Mucosa of descending colon (tissue), 3 donors: ENCODE results near the gene RDH14. TPM values are rescaled to one million over a fixed set of nuclear protein-coding genes. Genes with fewer than 3 reads are reported as not detected.
A peak's percentile ranks its signal among the peaks of the same experiment; 100 is the strongest.

Experiments
- ATAC-seq: fragments of 200-7000 bp; cut with Tn5 transposase; one replicate; pipeline ENCODE4 v1.9.1; 2020; ENCODE audit warnings: mild to moderate bottlenecking, moderate library complexity
- DNase-seq, 3 donors: peaks; one replicate each; pipeline ENCODE4 v3.0.0-alpha.2; 2020
- H3K36me3 ChIP-seq: fragments of 200-600 bp; one replicate; pipeline ENCODE4 v1.8.0; 2021; ENCODE audit warnings: low read depth, mild to moderate bottlenecking
- H3K4me1 ChIP-seq: fragments of 200-600 bp; one replicate; pipeline ENCODE4 v1.8.0; 2021; ENCODE audit warnings: low read depth, mild to moderate bottlenecking
- H3K4me3 ChIP-seq: fragments of 200-600 bp; one replicate; pipeline ENCODE4 v1.8.0; 2021; ENCODE audit warnings: mild to moderate bottlenecking
- H3K9me3 ChIP-seq: fragments of 200-600 bp; one replicate; pipeline ENCODE4 v1.8.0; 2021; ENCODE audit warnings: mild to moderate bottlenecking
- intact Hi-C, 2 donors: fragments of 100-400 bp; cut with DNase I in 1 of 2; cut with micrococcal nuclease in 1 of 2; formaldehyde crosslinking; loops; one replicate each; pipeline versions ENCODE4 v1.11.0 to v1.11.1; 2022; cut with DNase I, micrococcal nuclease
- long read RNA-seq, 2 donors: library from polyadenylated mRNA; unstranded; transcript quantifications; one replicate each; pipeline ENCODE4 v2.0.0, GENCODE V29; 2019 to 2021
- total RNA-seq, 3 donors: library from RNA; stranded (reverse); fragmentation: NEBNext Ultra II Directional in 2 of 3; extraction: Animal tissue kit (Norgen Biotek cat#: 25700) in 2 of 3; gene quantifications; one replicate each; pipeline versions ENCODE4 v1.2.1 to v1.2.4, GENCODE V29; 2021 to 2023
- TF ChIP-seq, protein P1 (sequence below): fragments of 200-600 bp; IDR thresholded peaks from one replicate; pipeline ENCODE4 v1.8.0; 2022; ENCODE audit warnings: antibody characterized with exemption, mild to moderate bottlenecking
- donor health status: DM: no; HTN: no; CAD: no; lungs with moderate emphysema.
- donor health status: DM: no; HTN: no; CAD: no.
- donor health status: DM: no; HTN: yes; CAD: no.

The RDH14 gene
- 10 to 100 TPM; 16.2 to 25.3 (median 17.1) TPM for total RNA-seq
- long read RNA-seq, donor 1, transcript RDH14-201 (2 exons, 1,587 nt): major isoform, 42 of 44 reads
- long read RNA-seq, donor 1, partial matches to known transcripts: 2 of 44 reads
- long read RNA-seq, donor 1, other reads (novel, unspliced or antisense): 0 of 44 reads
- long read RNA-seq, donor 2, transcript RDH14-201 (2 exons, 1,587 nt): major isoform, 8 of 10 reads
- long read RNA-seq, donor 2, partial matches to known transcripts: 0 of 10 reads
- long read RNA-seq, donor 2, other reads (novel, unspliced or antisense): 2 of 10 reads

DNA sequence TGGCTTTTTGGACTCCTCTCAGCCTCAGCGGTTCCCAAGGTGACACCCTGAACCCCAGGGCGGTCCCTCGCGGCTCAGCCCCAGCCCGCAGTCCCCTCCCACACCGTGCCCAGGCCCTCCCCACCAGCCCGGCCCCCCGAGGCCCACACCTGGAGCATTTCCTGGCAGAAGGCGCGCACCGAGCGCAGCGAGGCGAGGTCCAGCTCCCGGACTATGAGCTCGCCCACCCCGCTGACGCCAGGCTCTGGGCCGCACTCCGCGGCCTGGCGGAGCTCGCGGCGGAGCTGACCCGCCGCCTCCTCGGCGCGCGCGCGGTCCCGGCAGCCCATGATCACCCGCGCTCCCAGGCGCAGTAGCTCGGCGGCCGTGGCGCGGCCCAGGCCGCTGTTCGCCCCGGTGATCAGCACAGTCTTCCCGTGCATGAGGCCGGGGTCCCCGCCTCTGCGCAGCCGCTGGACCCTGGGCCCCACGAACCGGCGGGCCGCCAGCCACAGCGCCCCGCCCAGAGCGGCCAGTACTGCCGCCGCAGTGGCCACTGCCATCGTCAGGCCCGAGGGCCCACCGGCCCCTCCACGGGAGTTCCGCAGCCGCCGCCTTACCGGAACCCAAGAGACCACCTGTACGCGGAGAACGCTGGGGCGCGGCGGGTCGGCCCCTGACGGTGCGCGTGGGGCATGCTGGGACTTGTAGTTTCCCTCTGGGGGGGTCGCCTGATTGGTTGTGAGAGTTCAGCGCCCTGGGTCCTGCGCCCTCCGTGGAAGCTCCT is at the start of gene RDH14:
TSS of gene RDH14 (minus strand) at position 623 of the 766 bp plus-strand sequence. CDS start at position 542, 81 bp downstream.
- H3K36me3 ChIP-seq: no peaks in the 10 kb centered on the region
- TF ChIP-seq, protein P1, sequence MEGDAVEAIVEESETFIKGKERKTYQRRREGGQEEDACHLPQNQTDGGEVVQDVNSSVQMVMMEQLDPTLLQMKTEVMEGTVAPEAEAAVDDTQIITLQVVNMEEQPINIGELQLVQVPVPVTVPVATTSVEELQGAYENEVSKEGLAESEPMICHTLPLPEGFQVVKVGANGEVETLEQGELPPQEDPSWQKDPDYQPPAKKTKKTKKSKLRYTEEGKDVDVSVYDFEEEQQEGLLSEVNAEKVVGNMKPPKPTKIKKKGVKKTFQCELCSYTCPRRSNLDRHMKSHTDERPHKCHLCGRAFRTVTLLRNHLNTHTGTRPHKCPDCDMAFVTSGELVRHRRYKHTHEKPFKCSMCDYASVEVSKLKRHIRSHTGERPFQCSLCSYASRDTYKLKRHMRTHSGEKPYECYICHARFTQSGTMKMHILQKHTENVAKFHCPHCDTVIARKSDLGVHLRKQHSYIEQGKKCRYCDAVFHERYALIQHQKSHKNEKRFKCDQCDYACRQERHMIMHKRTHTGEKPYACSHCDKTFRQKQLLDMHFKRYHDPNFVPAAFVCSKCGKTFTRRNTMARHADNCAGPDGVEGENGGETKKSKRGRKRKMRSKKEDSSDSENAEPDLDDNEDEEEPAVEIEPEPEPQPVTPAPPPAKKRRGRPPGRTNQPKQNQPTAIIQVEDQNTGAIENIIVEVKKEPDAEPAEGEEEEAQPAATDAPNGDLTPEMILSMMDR: no peak
- H3K4me3 ChIP-seq: peak within 1 kb of the TSS; percentile 89
- ATAC-seq (peak; percentile 97), DNase-seq (peak; percentile 95 to 96 (median 95))
- intact Hi-C loops: no loop called here
- H3K9me3 ChIP-seq: peaks cover 3% of the 10 kb centered on the region
- H3K4me1 ChIP-seq: peaks cover 7% of the 10 kb centered on the region

- no peaks in the 10 kb centered on the region for H3K4me1 ChIP-seq
Observed at GRCh38 chr2:18610090-18610489, 49.6 kb upstream of the RDH14 start.

DNA sequence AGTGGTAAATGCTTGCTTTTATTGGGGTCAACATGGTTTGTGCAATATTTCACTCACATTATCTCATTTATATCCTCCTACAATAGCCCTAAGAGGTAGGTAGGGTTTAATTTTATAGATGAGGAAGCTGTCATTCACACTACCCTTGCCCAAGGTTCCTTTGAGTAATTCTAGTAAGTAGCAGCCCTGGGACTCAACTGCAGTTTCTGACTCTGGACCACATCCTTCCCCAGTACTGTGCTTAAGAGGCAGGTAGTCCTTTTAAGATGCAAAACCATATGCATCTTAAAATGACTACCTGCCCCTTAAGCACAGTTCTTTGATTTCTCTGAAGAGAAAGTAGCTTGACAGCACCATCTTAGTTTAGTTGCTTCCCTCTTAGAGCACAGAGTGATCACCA is 44.7 kb upstream of the RDH14 start:
- no peaks in the 10 kb centered on the region for H3K4me1 ChIP-seq
- no peaks in the 10 kb centered on the region for H3K36me3 ChIP-seq
- DNase-seq (no peak), ATAC-seq (no peak)
- no peaks in the 10 kb centered on the region for H3K9me3 ChIP-seq
- TF ChIP-seq, protein P1: no peak
- intact Hi-C loops: no loop called here
- H3K4me3 ChIP-seq: no peak overlapping the region

More at GRCh38 chr2:18610090-18610489, 49.6 kb upstream of the RDH14 start:
- H3K4me3 ChIP-seq: no peak overlapping the region
- H3K9me3 ChIP-seq: no peaks in the 10 kb centered on the region
- intact Hi-C loops: no loop called here
- TF ChIP-seq, protein P1: no peak
- DNase-seq: no peak
- no peak for ATAC-seq
- no peaks in the 10 kb centered on the region for H3K36me3 ChIP-seq

DNA sequence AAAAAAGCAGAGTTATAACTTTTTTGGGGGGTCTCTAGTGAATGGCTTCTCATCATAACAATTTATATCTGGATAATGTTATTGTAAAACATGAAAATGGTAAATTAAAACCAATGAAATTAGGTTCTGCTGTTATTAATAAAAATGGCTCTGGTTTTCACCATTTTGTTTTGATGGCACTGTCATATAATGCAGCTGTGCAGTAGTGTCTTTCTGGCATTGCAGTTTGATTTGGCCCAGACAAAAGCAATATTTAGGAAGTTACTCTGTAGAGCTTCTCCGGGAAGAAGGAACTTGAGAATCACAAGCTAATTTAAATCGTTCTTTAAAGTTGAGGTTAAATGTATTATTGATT is 44.1 kb upstream of the RDH14 start:
- ATAC-seq (no peak), DNase-seq (no peak)
- no peak overlapping the region for H3K4me3 ChIP-seq
- intact Hi-C loops: no loop called here
- no peaks in the 10 kb centered on the region for H3K36me3 ChIP-seq
- H3K4me1 ChIP-seq: no peaks in the 10 kb centered on the region
- H3K9me3 ChIP-seq: no peaks in the 10 kb centered on the region
- TF ChIP-seq, protein P1: no peak

GRCh38 chr2:18603854-18604530 is 43.5 kb upstream of the RDH14 start:
- no peak overlapping the region for H3K4me3 ChIP-seq
- no peak for DNase-seq
- H3K36me3 ChIP-seq: no peaks in the 10 kb centered on the region
- intact Hi-C loops: no loop called here
- no peaks in the 10 kb centered on the region for H3K4me1 ChIP-seq
- TF ChIP-seq, protein P1: no peak
- no peak for ATAC-seq
- no peaks in the 10 kb centered on the region for H3K9me3 ChIP-seq
